HEK293 (cell line): Measurements from ENCODE around the gene ASIC4.

Experiments
- BCL11A ChIP-seq: fragments of 450-650 bp; formaldehyde crosslinking; IDR thresholded peaks from 2 replicates; pipeline ENCODE4 v1.5.1; 2016; ENCODE audit warnings: low read depth, missing biosample characterization, missing genetic modification characterization
- EGR2 ChIP-seq: fragments of 450-650 bp; formaldehyde crosslinking; IDR thresholded peaks from 2 replicates; pipeline ENCODE4 v1.5.1; 2016; ENCODE audit warnings: low read depth, missing biosample characterization, missing genetic modification characterization
- IKZF3 ChIP-seq: fragments of 450-650 bp; IDR thresholded peaks from 2 replicates; pipeline ENCODE4 v1.5.0; 2018; ENCODE audit warnings: missing biosample characterization, mild to moderate bottlenecking, missing genetic modification characterization, moderate library complexity
- KLF1 ChIP-seq: fragments of 450-650 bp; formaldehyde crosslinking; IDR thresholded peaks from 2 replicates; pipeline ENCODE4 v1.5.1; 2016; ENCODE audit warnings: missing biosample characterization, missing genetic modification characterization
- KLF9 ChIP-seq: fragments of 450-650 bp; formaldehyde crosslinking; IDR thresholded peaks from 2 replicates; pipeline ENCODE4 v1.5.1; 2016; ENCODE audit warnings: missing biosample characterization, missing genetic modification characterization, low read depth
- ZBTB1 ChIP-seq: fragments of 450-650 bp; formaldehyde crosslinking; IDR thresholded peaks from 2 replicates; pipeline ENCODE4 v1.5.1; 2016; ENCODE audit warnings: missing biosample characterization, missing genetic modification characterization
- ZBTB48 ChIP-seq: fragments of 450-650 bp; formaldehyde crosslinking; IDR thresholded peaks from 2 replicates; pipeline ENCODE4 v1.5.1; 2016; ENCODE audit warnings: missing biosample characterization, missing genetic modification characterization
- ZEB2 ChIP-seq: fragments of 450-650 bp; formaldehyde crosslinking; IDR thresholded peaks from 2 replicates; pipeline ENCODE4 v1.5.1; 2016; ENCODE audit warnings: missing biosample characterization, missing genetic modification characterization
- ZFP3 ChIP-seq: fragments of 450-650 bp; formaldehyde crosslinking; IDR thresholded peaks from 2 replicates; pipeline ENCODE4 v1.5.1; 2016; ENCODE audit warnings: low read depth, missing biosample characterization, missing genetic modification characterization
- ZNF175 ChIP-seq: fragments of 450-650 bp; formaldehyde crosslinking; IDR thresholded peaks from 2 replicates; pipeline ENCODE4 v1.5.1; 2016; ENCODE audit warnings: missing biosample characterization, missing genetic modification characterization
- ZNF184 ChIP-seq: fragments of 450-650 bp; IDR thresholded peaks from 2 replicates; pipeline ENCODE4 v1.5.1; 2018; ENCODE audit warnings: missing biosample characterization, mild to moderate bottlenecking, missing genetic modification characterization
- ZNF24 ChIP-seq: fragments of 450-650 bp; formaldehyde crosslinking; IDR thresholded peaks from 2 replicates; pipeline ENCODE4 v1.5.1; 2016; ENCODE audit warnings: missing biosample characterization, missing genetic modification characterization
- ZNF274 ChIP-seq, 2 experiments: fragments of 200-500 bp in 1 of 2; fragments of 450-650 bp in 1 of 2; sonication (Bioruptor generic) in 1 of 2; formaldehyde crosslinking in 1 of 2; IDR thresholded peaks; 2 replicates each; pipeline versions ENCODE4 v1.5.1 to v1.6.1; 2014 to 2016; ENCODE audit warnings: borderline replicate concordance in 1 of 2, inconsistent platforms in 1 of 2, low read length in 1 of 2, missing biosample characterization in 1 of 2, missing genetic modification characterization in 1 of 2
- ZNF311 ChIP-seq: fragments of 450-650 bp; formaldehyde crosslinking; IDR thresholded peaks from 2 replicates; pipeline ENCODE4 v1.5.1; 2017; ENCODE audit warnings: missing biosample characterization, missing genetic modification characterization, borderline replicate concordance
- ZNF37A ChIP-seq: fragments of 450-650 bp; IDR thresholded peaks from 2 replicates; pipeline ENCODE4 v1.5.1; 2018; ENCODE audit warnings: missing biosample characterization, missing genetic modification characterization
- ZNF529 ChIP-seq: fragments of 450-650 bp; formaldehyde crosslinking; IDR thresholded peaks from 2 replicates; pipeline ENCODE4 v1.5.1; 2017; ENCODE audit warnings: missing genetic modification characterization, missing biosample characterization; ENCODE audit not compliant: insufficient replicate concordance
- ZNF544 ChIP-seq: fragments of 450-650 bp; formaldehyde crosslinking; IDR thresholded peaks from 2 replicates; pipeline ENCODE4 v1.5.0; 2017; ENCODE audit warnings: missing biosample characterization, missing genetic modification characterization
- ZNF555 ChIP-seq: fragments of 450-650 bp; formaldehyde crosslinking; conservative IDR thresholded peaks from 2 replicates; pipeline ENCODE4 v1.5.1; 2017; ENCODE audit warnings: missing biosample characterization, mild to moderate bottlenecking, missing genetic modification characterization, inconsistent platforms
- ZNF571 ChIP-seq: fragments of 450-650 bp; formaldehyde crosslinking; IDR thresholded peaks from 2 replicates; pipeline ENCODE4 v1.5.0; 2017; ENCODE audit warnings: missing biosample characterization, missing genetic modification characterization
- ZNF623 ChIP-seq: fragments of 450-650 bp; formaldehyde crosslinking; IDR thresholded peaks from 2 replicates; pipeline ENCODE4 v1.5.1; 2016; ENCODE audit warnings: missing biosample characterization, missing genetic modification characterization
- ZNF624 ChIP-seq: fragments of 450-650 bp; formaldehyde crosslinking; IDR thresholded peaks from 2 replicates; pipeline ENCODE4 v1.5.1; 2017; ENCODE audit warnings: missing biosample characterization, missing genetic modification characterization
- ZNF777 ChIP-seq: fragments of 450-650 bp; formaldehyde crosslinking; IDR thresholded peaks from 2 replicates; pipeline ENCODE4 v1.5.1; 2017; ENCODE audit warnings: missing biosample characterization, missing genetic modification characterization, borderline replicate concordance
- ZNF792 ChIP-seq: fragments of 450-650 bp; formaldehyde crosslinking; IDR thresholded peaks from 2 replicates; pipeline ENCODE4 v1.5.1; 2016; ENCODE audit warnings: missing biosample characterization, missing genetic modification characterization
- TF ChIP-seq, protein P1 (sequence below): fragments of 450-650 bp; formaldehyde crosslinking; IDR thresholded peaks from 2 replicates; pipeline ENCODE4 v1.5.1; 2016; ENCODE audit warnings: missing biosample characterization, missing genetic modification characterization
- TF ChIP-seq, protein P2 (sequence below): fragments of 450-650 bp; formaldehyde crosslinking; IDR thresholded peaks from 2 replicates; pipeline ENCODE4 v1.5.1; 2016; ENCODE audit warnings: missing biosample characterization, missing genetic modification characterization, low read depth
- TF ChIP-seq, protein P3 (sequence below): fragments of 450-650 bp; formaldehyde crosslinking; IDR thresholded peaks from 2 replicates; pipeline ENCODE4 v1.5.1; 2016; ENCODE audit warnings: missing biosample characterization, missing genetic modification characterization
- TF ChIP-seq, protein P4 (sequence below): fragments of 450-650 bp; formaldehyde crosslinking; IDR thresholded peaks from 2 replicates; pipeline ENCODE4 v1.5.1; 2016; ENCODE audit warnings: missing biosample characterization, missing genetic modification characterization
- TF ChIP-seq, protein P5 (sequence below): fragments of 450-650 bp; formaldehyde crosslinking; IDR thresholded peaks from 2 replicates; pipeline ENCODE4 v1.5.1; 2016; ENCODE audit warnings: missing biosample characterization, missing genetic modification characterization
- TF ChIP-seq, protein P6 (sequence below): fragments of 450-650 bp; formaldehyde crosslinking; IDR thresholded peaks from 2 replicates; pipeline ENCODE4 v1.5.1; 2017; ENCODE audit warnings: missing biosample characterization, missing genetic modification characterization

The ASIC4 gene

DNA sequence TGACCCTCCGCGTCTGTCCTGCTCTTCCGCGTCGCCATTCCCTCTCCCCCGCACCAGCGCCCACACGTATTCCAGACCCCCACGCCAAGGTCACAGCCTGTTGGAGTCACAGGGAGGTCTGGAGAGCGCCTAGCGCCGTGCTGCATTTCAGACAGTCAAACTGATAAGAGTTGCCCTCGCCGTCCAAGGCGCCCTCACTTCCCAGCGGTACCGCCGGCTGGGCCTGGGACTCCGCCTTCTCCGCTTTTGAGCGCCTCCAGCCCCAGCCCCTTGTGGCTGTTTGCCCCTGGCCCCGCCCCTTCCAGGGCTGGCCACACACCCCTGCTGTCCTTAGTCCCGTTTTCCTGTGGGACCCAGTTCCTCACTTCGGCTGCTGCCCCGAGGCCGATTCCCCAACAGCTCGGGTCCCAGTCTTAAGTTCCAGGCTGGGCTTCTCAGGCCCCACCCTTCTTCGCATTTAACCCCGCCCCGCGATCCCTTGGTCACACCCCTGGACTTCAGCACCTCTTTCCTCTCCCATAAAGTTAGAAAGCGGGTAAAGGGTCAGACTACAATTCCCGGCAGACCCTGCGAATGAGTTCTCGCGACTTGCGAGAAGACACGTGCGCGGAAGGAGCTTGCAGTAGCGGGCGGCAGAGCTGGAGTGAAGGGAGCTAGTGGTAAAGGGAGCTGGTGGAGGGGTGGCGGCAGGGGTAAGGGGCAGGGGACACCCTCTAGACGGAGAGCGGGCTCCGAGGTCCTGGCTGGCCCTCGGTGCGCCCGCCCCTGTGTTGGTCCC is 15.8 kb upstream of the ASIC4 start, which contains the start of gene GMPPA (continued):
- no peak for TF ChIP-seq ZNF544 (tag by site-specific recombination)
- TF ChIP-seq IKZF3 (tag by site-specific recombination) = peak; percentile 46; the same call in 1 of the 2 replicates
- TF ChIP-seq, protein P1, sequence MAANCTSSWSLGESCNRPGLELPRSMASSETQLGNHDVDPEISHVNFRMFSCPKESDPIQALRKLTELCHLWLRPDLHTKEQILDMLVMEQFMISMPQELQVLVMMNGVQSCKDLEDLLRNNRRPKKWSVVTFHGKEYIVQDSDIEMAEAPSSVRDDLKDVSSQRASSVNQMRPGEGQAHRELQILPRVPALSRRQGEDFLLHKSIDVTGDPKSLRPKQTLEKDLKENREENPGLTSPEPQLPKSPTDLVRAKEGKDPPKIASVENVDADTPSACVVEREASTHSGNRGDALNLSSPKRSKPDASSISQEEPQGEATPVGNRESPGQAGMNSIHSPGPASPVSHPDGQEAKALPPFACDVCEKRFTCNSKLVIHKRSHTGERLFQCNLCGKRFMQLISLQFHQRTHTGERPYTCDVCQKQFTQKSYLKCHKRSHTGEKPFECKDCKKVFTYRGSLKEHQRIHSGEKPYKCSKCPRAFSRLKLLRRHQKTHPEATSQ (tag by site-specific recombination) = no peak
- TF ChIP-seq ZEB2 = no peak
- no peak for TF ChIP-seq ZNF529
- TF ChIP-seq, protein P2, sequence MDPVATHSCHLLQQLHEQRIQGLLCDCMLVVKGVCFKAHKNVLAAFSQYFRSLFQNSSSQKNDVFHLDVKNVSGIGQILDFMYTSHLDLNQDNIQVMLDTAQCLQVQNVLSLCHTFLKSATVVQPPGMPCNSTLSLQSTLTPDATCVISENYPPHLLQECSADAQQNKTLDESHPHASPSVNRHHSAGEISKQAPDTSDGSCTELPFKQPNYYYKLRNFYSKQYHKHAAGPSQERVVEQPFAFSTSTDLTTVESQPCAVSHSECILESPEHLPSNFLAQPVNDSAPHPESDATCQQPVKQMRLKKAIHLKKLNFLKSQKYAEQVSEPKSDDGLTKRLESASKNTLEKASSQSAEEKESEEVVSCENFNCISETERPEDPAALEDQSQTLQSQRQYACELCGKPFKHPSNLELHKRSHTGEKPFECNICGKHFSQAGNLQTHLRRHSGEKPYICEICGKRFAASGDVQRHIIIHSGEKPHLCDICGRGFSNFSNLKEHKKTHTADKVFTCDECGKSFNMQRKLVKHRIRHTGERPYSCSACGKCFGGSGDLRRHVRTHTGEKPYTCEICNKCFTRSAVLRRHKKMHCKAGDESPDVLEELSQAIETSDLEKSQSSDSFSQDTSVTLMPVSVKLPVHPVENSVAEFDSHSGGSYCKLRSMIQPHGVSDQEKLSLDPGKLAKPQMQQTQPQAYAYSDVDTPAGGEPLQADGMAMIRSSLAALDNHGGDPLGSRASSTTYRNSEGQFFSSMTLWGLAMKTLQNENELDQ (tag by site-specific recombination) = no peak
- no peak for TF ChIP-seq ZNF555
- TF ChIP-seq ZNF24 (tag by site-specific recombination) = 0 out of 2 replicates have a peak, but pooled peaks have one; percentile 11
- TF ChIP-seq ZNF624 = no peak
- TF ChIP-seq EGR2 (tag by site-specific recombination) = peak; percentile 78
- TF ChIP-seq ZBTB1 = no peak
- TF ChIP-seq KLF1 (tag by site-specific recombination) = peak; percentile 43; the same call in 1 of the 2 replicates
- TF ChIP-seq ZNF623 (tag by site-specific recombination) = no peak
- TF ChIP-seq ZNF571 = no peak
- TF ChIP-seq, protein P3, sequence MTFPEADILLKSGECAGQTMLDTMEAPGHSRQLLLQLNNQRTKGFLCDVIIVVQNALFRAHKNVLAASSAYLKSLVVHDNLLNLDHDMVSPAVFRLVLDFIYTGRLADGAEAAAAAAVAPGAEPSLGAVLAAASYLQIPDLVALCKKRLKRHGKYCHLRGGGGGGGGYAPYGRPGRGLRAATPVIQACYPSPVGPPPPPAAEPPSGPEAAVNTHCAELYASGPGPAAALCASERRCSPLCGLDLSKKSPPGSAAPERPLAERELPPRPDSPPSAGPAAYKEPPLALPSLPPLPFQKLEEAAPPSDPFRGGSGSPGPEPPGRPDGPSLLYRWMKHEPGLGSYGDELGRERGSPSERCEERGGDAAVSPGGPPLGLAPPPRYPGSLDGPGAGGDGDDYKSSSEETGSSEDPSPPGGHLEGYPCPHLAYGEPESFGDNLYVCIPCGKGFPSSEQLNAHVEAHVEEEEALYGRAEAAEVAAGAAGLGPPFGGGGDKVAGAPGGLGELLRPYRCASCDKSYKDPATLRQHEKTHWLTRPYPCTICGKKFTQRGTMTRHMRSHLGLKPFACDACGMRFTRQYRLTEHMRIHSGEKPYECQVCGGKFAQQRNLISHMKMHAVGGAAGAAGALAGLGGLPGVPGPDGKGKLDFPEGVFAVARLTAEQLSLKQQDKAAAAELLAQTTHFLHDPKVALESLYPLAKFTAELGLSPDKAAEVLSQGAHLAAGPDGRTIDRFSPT (tag by site-specific recombination) = no peak; the same call in 1 of the 2 replicates
- peak; percentile 87 for TF ChIP-seq ZBTB48 (tag by site-specific recombination)
- TF ChIP-seq, protein P4, sequence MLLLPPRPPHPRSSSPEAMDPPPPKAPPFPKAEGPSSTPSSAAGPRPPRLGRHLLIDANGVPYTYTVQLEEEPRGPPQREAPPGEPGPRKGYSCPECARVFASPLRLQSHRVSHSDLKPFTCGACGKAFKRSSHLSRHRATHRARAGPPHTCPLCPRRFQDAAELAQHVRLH = no peak
- no peak for TF ChIP-seq ZNF777 (tag by site-specific recombination)
- TF ChIP-seq, protein P5, sequence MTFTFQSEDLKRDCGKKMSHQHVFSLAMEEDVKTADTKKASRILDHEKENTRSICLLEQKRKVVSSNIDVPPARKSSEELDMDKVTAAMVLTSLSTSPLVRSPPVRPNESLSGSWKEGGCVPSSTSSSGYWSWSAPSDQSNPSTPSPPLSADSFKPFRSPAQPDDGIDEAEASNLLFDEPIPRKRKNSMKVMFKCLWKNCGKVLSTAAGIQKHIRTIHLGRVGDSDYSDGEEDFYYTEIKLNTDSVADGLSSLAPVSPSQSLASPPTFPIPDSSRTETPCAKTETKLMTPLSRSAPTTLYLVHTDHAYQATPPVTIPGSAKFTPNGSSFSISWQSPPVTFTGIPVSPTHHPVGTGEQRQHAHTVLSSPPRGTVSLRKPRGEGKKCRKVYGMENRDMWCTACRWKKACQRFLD (tag by site-specific recombination) = no peak
- no peak for TF ChIP-seq ZFP3
- no peak for TF ChIP-seq ZNF311
- no peak for TF ChIP-seq ZNF184 (tag by site-specific recombination)
- TF ChIP-seq, protein P6, sequence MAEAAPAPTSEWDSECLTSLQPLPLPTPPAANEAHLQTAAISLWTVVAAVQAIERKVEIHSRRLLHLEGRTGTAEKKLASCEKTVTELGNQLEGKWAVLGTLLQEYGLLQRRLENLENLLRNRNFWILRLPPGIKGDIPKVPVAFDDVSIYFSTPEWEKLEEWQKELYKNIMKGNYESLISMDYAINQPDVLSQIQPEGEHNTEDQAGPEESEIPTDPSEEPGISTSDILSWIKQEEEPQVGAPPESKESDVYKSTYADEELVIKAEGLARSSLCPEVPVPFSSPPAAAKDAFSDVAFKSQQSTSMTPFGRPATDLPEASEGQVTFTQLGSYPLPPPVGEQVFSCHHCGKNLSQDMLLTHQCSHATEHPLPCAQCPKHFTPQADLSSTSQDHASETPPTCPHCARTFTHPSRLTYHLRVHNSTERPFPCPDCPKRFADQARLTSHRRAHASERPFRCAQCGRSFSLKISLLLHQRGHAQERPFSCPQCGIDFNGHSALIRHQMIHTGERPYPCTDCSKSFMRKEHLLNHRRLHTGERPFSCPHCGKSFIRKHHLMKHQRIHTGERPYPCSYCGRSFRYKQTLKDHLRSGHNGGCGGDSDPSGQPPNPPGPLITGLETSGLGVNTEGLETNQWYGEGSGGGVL (tag by site-specific recombination) = no peak; the same call in 1 of the 2 replicates
- no peak for TF ChIP-seq ZNF175 (tag by site-specific recombination)
- no peak for TF ChIP-seq ZNF37A (tag by site-specific recombination)
- TF ChIP-seq BCL11A (tag by site-specific recombination) = no peak
- peak; percentile 71 for TF ChIP-seq KLF9 (tag by site-specific recombination)
- no peak for TF ChIP-seq ZNF274 (IDR thresholded peaks at IDR 0.05; ENCODE audit: low read length)
- TF ChIP-seq ZNF274 (tag by site-specific recombination; IDR thresholded peaks at IDR 0.05; ENCODE audit: borderline replicate concordance) = no peak
- TF ChIP-seq ZNF792 = no peak
